ENCODE measurements around the gene RBM23. TPM values are rescaled to one million over a fixed set of nuclear protein-coding genes. Genes with fewer than 3 reads are reported as not detected.

Gene RBM23
- total RNA-seq, 1 experiment from 2014 or later, result 78.9 TPM

DNA sequence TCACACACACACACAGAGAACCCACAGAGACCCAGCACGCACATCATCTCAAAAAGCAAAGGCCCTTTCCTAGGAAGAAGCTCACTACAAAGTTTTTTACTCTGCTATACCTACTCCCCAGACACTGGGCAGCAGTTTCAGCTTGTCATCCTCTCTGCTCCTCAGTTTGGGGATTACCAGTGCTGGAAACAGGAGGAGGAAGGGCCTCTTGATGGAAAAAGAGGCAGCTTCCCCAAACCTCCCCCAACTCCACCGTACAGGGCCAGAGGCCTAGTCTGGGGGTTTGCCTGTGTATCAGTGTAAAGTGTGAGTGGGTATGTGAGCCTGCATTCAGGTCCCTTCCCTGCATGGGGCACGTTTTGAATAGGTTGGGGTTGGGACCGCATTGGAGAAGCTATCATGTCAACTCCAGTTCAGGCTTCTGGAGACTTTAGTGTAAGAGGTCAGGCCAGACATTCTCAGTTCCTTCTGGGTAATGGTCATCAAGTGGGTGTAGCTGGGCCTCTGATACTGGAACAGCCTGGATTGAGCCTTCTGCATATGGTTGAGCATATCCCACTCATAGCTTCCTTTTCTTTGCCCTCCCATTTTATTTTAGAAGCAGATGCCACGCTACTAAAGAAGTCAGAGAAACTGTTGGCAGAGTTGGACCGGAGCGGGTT, 34.7 kb downstream of the RBM23 start:
- no peak overlapping the region for H3K27ac ChIP-seq (ENCODE audit: low read length)
- H3K9ac ChIP-seq (ENCODE audit: low read length), result no peak overlapping the region
- no peaks in the 10 kb centered on the region for H3F3A ChIP-seq (ENCODE audit: low read length, unreplicated experiment)
- POLR2A ChIA-PET (ENCODE audit: unreplicated experiment), result interaction anchor here (0.7 kb wide), 1 partner anchor 16 kb away, joined by 5 read pairs; no protein-coding TSS in a partner anchor
- BruUV-seq (replicated peaks), result no TSS peak
- no peaks in the 10 kb centered on the region for H3K36me3 ChIP-seq (ENCODE audit: low read depth, low read length)
- H3K9me3 ChIP-seq (ENCODE audit: low read length), result no peaks in the 10 kb centered on the region
- CTCF ChIA-PET, result interaction anchor here (0.6 to 0.8 kb wide), 2 partner anchors 55 to 103 kb away, joined by 5 to 7 read pairs; no protein-coding TSS in a partner anchor
- TF ChIP-seq, protein P1, sequence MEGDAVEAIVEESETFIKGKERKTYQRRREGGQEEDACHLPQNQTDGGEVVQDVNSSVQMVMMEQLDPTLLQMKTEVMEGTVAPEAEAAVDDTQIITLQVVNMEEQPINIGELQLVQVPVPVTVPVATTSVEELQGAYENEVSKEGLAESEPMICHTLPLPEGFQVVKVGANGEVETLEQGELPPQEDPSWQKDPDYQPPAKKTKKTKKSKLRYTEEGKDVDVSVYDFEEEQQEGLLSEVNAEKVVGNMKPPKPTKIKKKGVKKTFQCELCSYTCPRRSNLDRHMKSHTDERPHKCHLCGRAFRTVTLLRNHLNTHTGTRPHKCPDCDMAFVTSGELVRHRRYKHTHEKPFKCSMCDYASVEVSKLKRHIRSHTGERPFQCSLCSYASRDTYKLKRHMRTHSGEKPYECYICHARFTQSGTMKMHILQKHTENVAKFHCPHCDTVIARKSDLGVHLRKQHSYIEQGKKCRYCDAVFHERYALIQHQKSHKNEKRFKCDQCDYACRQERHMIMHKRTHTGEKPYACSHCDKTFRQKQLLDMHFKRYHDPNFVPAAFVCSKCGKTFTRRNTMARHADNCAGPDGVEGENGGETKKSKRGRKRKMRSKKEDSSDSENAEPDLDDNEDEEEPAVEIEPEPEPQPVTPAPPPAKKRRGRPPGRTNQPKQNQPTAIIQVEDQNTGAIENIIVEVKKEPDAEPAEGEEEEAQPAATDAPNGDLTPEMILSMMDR (conservative IDR thresholded peaks at IDR 0.05; ENCODE audit: low read depth, low read length), result no peak
- TF ChIP-seq EZH2 (IDR thresholded peaks at IDR 0.05; ENCODE audit: low read length, unreplicated experiment), result no peak
- no peak for TF ChIP-seq EZH2phosphoT487 (IDR thresholded peaks at IDR 0.05; ENCODE audit: borderline replicate concordance, low read length)
- H3K4me1 ChIP-seq (ENCODE audit: insufficient read depth, low read length), result peaks cover 29% of the 10 kb centered on the region
- no peaks in the 10 kb centered on the region for H3K27me3 ChIP-seq (ENCODE audit: low read length)
- H2AFZ ChIP-seq (ENCODE audit: low read length), result no peak overlapping the region
- intact Hi-C loops (cut with micrococcal nuclease), result no loop called here
- peaks cover 11% of the 10 kb centered on the region for H3K79me2 ChIP-seq (ENCODE audit: low read length)
- no peaks in the 10 kb centered on the region for H3K9me2 ChIP-seq (replicated peaks; ENCODE audit: low read length)
- DNase-seq (no peak), ATAC-seq (no peak)
- no peak overlapping the region for H3K4me2 ChIP-seq (ENCODE audit: low read length)
- no peaks in the 10 kb centered on the region for H4K20me1 ChIP-seq (ENCODE audit: low read length)
- H3K4me3 ChIP-seq (ENCODE audit: low read length), result no peak overlapping the region

DNA sequence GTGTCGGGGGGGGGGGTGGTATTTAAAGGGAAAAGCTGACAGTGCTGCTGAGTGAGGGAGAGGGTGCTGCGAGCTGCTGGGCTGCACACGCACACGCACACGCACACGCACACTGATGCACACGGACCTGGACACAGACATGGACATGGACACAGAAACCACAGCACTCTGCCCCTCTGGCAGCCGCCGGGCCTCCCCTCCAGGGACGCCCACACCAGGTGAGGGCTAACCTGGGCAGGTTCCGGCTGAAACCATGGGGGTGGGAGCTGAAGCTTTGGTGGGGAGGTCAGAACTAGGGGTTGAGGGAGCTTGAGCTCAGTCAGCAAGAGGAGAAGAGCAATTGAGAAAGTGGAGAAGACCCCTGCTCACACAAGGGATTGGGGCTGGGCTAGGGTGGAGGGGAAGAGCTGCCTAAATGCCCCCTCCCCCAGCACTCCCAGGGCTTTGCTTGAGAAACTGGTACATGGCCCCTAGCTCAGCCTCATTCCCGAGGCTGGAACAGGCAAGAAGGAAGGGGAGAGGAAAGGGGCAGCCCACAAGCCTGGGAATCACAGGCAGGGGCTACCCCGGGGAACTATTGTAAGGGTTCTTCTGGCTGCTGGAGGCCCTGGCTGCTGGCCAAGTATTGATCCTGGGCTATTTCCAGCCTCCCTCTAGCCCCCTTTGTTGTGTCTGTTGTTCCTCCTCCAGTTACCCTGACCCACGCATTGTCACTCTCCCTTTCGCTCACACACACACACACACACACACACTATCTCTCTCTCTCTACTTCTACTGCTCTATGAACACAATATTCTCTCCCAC, 35.6 kb downstream of the RBM23 start, which contains the start of gene REM2:
TSS of gene REM2 (plus strand) at position 50 of the 804 bp plus-strand sequence. CDS start at position 116, 66 bp downstream.
- no peaks in the 10 kb centered on the region for H3K9me3 ChIP-seq (ENCODE audit: low read length)
- intact Hi-C loops (cut with micrococcal nuclease), result no loop called here
- no peak within 1 kb of the TSS for H3K9ac ChIP-seq (ENCODE audit: low read length)
- no peak within 1 kb of the TSS for H3K27ac ChIP-seq (ENCODE audit: low read length)
- no TSS peak for BruUV-seq (replicated peaks)
- H4K20me1 ChIP-seq (ENCODE audit: low read length), result no peaks in the 10 kb centered on the region
- POLR2A ChIA-PET (ENCODE audit: unreplicated experiment), result no interaction called here
- ATAC-seq (no peak), DNase-seq (no peak)
- H3K9me2 ChIP-seq (replicated peaks; ENCODE audit: low read length), result no peaks in the 10 kb centered on the region
- H3K79me2 ChIP-seq (ENCODE audit: low read length), result peaks cover 9% of the 10 kb centered on the region
- no peaks in the 10 kb centered on the region for H3K36me3 ChIP-seq (ENCODE audit: low read depth, low read length)
- no peak within 1 kb of the TSS for H3K4me2 ChIP-seq (ENCODE audit: low read length)
- no peaks in the 10 kb centered on the region for H3K27me3 ChIP-seq (ENCODE audit: low read length)
- H3K4me3 ChIP-seq (ENCODE audit: low read length), result no peak within 1 kb of the TSS
- TF ChIP-seq, protein P1 (conservative IDR thresholded peaks at IDR 0.05; ENCODE audit: low read depth, low read length), result no peak
- TF ChIP-seq EZH2 (IDR thresholded peaks at IDR 0.05; ENCODE audit: low read length, unreplicated experiment) (no peak), EZH2phosphoT487 (IDR thresholded peaks at IDR 0.05; ENCODE audit: borderline replicate concordance, low read length) (no peak)
- H2AFZ ChIP-seq (ENCODE audit: low read length), result no peak within 1 kb of the TSS
- CTCF ChIA-PET, result interaction anchor here (0.8 kb wide), 1 partner anchor 103 kb away, joined by 5 read pairs; no protein-coding TSS in a partner anchor
- H3K4me1 ChIP-seq (ENCODE audit: insufficient read depth, low read length), result peaks cover 27% of the 10 kb centered on the region
- H3F3A ChIP-seq (ENCODE audit: low read length, unreplicated experiment), result no peaks in the 10 kb centered on the region

Data from PC-3 (cell line).